Coronary artery (tissue), 2 donors: ENCODE data around the gene TBC1D19.

Experiments
- DNase-seq: peaks from one replicate; pipeline ENCODE4 v3.0.0-alpha.2; 2017; ENCODE audit warnings: low spot score
- H3K27ac ChIP-seq, 2 donors: fragments of 200-600 bp; sonication (generic); one replicate each; pipeline ENCODE4 v1.5.1; 2016 to 2019
- H3K4me3 ChIP-seq: fragments of 200-600 bp; sonication (generic); 2 replicates; pipeline ENCODE4 v1.5.1; 2016; ENCODE audit warnings: mild to moderate bottlenecking, moderate library complexity
- TF ChIP-seq, protein P1 (sequence below): fragments of 200-600 bp; sonication (generic); IDR thresholded peaks from one replicate; pipeline ENCODE4 v1.5.1; 2019; ENCODE audit warnings: antibody characterized with exemption

TBC1D19 gene

GRCh38 chr4:26749867-26750266 is 166.0 kb downstream of the TBC1D19 start:
- TF ChIP-seq, protein P1, sequence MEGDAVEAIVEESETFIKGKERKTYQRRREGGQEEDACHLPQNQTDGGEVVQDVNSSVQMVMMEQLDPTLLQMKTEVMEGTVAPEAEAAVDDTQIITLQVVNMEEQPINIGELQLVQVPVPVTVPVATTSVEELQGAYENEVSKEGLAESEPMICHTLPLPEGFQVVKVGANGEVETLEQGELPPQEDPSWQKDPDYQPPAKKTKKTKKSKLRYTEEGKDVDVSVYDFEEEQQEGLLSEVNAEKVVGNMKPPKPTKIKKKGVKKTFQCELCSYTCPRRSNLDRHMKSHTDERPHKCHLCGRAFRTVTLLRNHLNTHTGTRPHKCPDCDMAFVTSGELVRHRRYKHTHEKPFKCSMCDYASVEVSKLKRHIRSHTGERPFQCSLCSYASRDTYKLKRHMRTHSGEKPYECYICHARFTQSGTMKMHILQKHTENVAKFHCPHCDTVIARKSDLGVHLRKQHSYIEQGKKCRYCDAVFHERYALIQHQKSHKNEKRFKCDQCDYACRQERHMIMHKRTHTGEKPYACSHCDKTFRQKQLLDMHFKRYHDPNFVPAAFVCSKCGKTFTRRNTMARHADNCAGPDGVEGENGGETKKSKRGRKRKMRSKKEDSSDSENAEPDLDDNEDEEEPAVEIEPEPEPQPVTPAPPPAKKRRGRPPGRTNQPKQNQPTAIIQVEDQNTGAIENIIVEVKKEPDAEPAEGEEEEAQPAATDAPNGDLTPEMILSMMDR = no peak
- Histone ChIP-seq H3K27ac (no peak overlapping the region), H3K4me3 (no peak overlapping the region)
- DNase-seq = no peak

GRCh38 chr4:26751004-26751403 is 167.1 kb downstream of the TBC1D19 start:
- no peak overlapping the region for H3K27ac ChIP-seq
- TF ChIP-seq, protein P1 = no peak

DNA sequence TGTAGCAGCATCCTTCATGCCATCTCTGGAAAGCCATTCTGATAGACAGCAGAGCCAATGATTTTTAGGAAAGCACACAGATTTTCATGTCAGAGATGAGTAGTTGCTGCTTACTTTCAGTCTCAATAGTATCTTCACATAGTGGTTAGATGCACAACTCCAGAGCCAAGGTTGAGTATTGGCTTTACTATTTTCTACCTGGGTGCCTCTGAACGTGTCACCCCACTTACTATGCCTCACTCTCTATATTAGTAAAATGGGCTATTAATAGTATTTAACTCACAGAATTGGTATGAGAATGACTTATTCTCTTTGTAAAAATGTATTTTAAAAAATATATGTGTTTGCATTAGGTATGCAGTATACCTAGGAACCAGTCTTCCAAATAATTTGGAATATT is 168.0 kb downstream of the TBC1D19 start:
- Histone ChIP-seq H3K27ac (no peak overlapping the region), H3K4me3 (no peak overlapping the region)
- no peak for DNase-seq
- TF ChIP-seq, protein P1 = no peak

More at GRCh38 chr4:26751004-26751403, 167.1 kb downstream of the TBC1D19 start:
- no peak overlapping the region for H3K4me3 ChIP-seq
- DNase-seq = no peak

DNA sequence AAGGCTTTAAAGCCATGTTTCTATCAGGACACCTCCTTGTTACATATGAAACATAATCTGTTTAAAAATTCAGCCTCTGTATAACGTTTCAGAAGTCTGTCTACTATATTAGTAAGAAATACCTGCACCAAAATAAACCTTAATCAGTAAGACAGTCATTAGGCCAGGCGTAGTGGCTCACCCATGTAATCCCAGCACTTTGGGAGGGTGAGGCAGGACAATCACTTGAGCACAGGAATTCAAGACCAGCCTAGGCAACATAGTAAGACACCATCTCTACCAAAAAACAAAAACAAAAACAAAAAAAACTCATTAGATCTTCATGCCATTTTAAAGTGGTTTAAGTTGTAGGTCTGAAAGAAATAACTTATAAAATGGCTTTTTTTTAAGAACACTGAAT is 169.3 kb downstream of the TBC1D19 start:
- Histone ChIP-seq H3K4me3 (no peak overlapping the region), H3K27ac (no peak overlapping the region)
- no peak for DNase-seq
- TF ChIP-seq, protein P1 = no peak

DNA sequence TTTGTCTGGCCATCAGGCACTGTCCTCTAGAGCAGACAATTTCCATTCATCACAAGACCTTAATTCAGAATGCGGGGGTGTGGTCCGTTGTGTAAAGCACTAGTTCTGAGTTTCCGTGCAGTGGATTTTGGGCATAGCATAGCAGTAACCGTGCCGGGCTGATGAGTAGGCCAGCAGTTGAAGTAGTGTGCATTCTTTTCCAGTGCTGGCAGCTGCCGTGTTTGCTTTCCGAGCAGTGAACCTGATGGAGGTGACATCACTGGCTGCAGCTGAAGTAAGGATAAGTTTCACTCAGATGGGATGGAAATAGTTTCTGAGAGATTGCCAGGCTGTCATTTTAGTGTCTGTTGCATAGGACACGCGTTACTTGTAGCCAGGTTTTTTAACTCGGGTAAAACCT is 169.7 kb downstream of the TBC1D19 start:
- Histone ChIP-seq H3K4me3 (no peak overlapping the region), H3K27ac (no peak overlapping the region)
- TF ChIP-seq, protein P1 = no peak
- no peak for DNase-seq

- Histone ChIP-seq H3K27ac (no peak overlapping the region), H3K4me3 (no peak overlapping the region)
- TF ChIP-seq, protein P1 = no peak
- DNase-seq = no peak
Observed at GRCh38 chr4:26757751-26758150, 173.9 kb downstream of the TBC1D19 start.

- no peak for DNase-seq
Observed at GRCh38 chr4:26758899-26759298, 175.0 kb downstream of the TBC1D19 start.

More at GRCh38 chr4:26758899-26759298, 175.0 kb downstream of the TBC1D19 start:
- no peak overlapping the region for H3K27ac ChIP-seq
- TF ChIP-seq, protein P1 = no peak
- H3K4me3 ChIP-seq = no peak overlapping the region
